Gastroesophageal sphincter (tissue), 3 donors: ENCODE measurements around the gene CIBAR2.

Experiments used
- CTCF ChIP-seq, 4 experiments: fragments of 200-600 bp in 2 of 4; fragments of 450-650 bp in 2 of 4; sonication (generic) in 1 of 4; IDR thresholded peaks; one replicate each; pipeline ENCODE4 v1.5.1; 2017 to 2019; ENCODE audit warnings: antibody characterized with exemption in 4 of 4, mild to moderate bottlenecking in 2 of 4, moderate library complexity in 2 of 4
- POLR2AphosphoS5 ChIP-seq: sonication (generic); formaldehyde crosslinking; IDR thresholded peaks from one replicate; pipeline ENCODE4 v1.6.1; 2017; ENCODE audit warnings: antibody characterized with exemption

- TF ChIP-seq CTCF (IDR thresholded peaks at IDR 0.05) (no peak), POLR2AphosphoS5 (no peak)
Observed at GRCh38 chr16:85048921-85049562, 63.2 kb downstream of the CIBAR2 start.
